Measurements from ENCODE around the gene TGFB2. TPM values are rescaled to one million over a fixed set of nuclear protein-coding genes. Genes with fewer than 3 reads are reported as not detected.

Gene TGFB2
- total and polyA plus RNA-seq, 4 donors, result 0.21 to 0.75 (median 0.41) TPM

GRCh38 chr1:218430346-218430745 is 85.2 kb downstream of the TGFB2 start:
- no peak overlapping the region for H3K27ac ChIP-seq (ENCODE audit: low read depth in 1 of 2, low read length in 2 of 2)
- no peak for TF ChIP-seq ZBTB33 (IDR thresholded peaks at IDR 0.05)
- TF ChIP-seq RAD21 (IDR thresholded peaks at IDR 0.05), result no peak
- no peak for TF ChIP-seq HNF4G (IDR thresholded peaks at IDR 0.05)
- no peak for TF ChIP-seq SP1 (IDR thresholded peaks at IDR 0.05)
- no peak for TF ChIP-seq RXRA (IDR thresholded peaks at IDR 0.05)
- TF ChIP-seq ATF3 (IDR thresholded peaks at IDR 0.05), result no peak
- no peak for TF ChIP-seq JUND (IDR thresholded peaks at IDR 0.05)
- no peak for TF ChIP-seq NR2F2 (IDR thresholded peaks at IDR 0.05)
- no peak for TF ChIP-seq EGR1 (IDR thresholded peaks at IDR 0.05; ENCODE audit: low read depth in 2 of 2)
- no peak for TF ChIP-seq TAF1 (conservative IDR thresholded peaks at IDR 0.05)
- TF ChIP-seq FOXA2 (IDR thresholded peaks at IDR 0.05), result no peak
- no peak for TF ChIP-seq YY1 (IDR thresholded peaks at IDR 0.05)
- TF ChIP-seq REST (IDR thresholded peaks at IDR 0.05), result no peak
- TF ChIP-seq GABPA (IDR thresholded peaks at IDR 0.05 in 1 of 2, conservative IDR thresholded peaks at IDR 0.05 in 1 of 2), result no peak
- TF ChIP-seq MAX (IDR thresholded peaks at IDR 0.05), result no peak
- TF ChIP-seq FOXA1 (IDR thresholded peaks at IDR 0.05), result no peak
- TF ChIP-seq CTCF (IDR thresholded peaks at IDR 0.05; ENCODE audit: low read depth, low read length, missing input control), result no peak
- H3K4me1 ChIP-seq (ENCODE audit: control insufficient read depth in 4 of 4, insufficient read depth in 4 of 4, low read length in 3 of 4), result no peaks in the 10 kb centered on the region
- WGBS, result 87% methylated on average over 1 of the region's 1 CpG
- no peaks in the 10 kb centered on the region for H3K9me3 ChIP-seq (ENCODE audit: control insufficient read depth in 4 of 4, low read length in 3 of 4)
- H3K9ac ChIP-seq (ENCODE audit: low read depth in 1 of 2, low read length in 2 of 2), result no peak overlapping the region
- H3K27me3 ChIP-seq (ENCODE audit: control insufficient read depth in 4 of 4, insufficient read depth in 4 of 4, low read length in 3 of 4), result no peaks in the 10 kb centered on the region
- H3K4me3 ChIP-seq (ENCODE audit: low read depth in 1 of 3, low read length in 3 of 3), result no peak overlapping the region
- H3K36me3 ChIP-seq (ENCODE audit: control insufficient read depth in 4 of 4, insufficient read depth in 3 of 4, low read depth in 1 of 4, low read length in 3 of 4), result no peaks in the 10 kb centered on the region
- DNase-seq (ENCODE audit: low spot score), result no peak

- no peaks in the 10 kb centered on the region for H3K9me3 ChIP-seq (ENCODE audit: control insufficient read depth in 4 of 4, low read length in 3 of 4)
- H3K9ac ChIP-seq (ENCODE audit: low read depth in 1 of 2, low read length in 2 of 2), result no peak overlapping the region
- no peaks in the 10 kb centered on the region for H3K36me3 ChIP-seq (ENCODE audit: control insufficient read depth in 4 of 4, insufficient read depth in 3 of 4, low read depth in 1 of 4, low read length in 3 of 4)
- H3K4me3 ChIP-seq (ENCODE audit: low read depth in 1 of 3, low read length in 3 of 3), result no peak overlapping the region
- DNase-seq (ENCODE audit: low spot score), result no peak
- H3K27me3 ChIP-seq (ENCODE audit: control insufficient read depth in 4 of 4, insufficient read depth in 4 of 4, low read length in 3 of 4), result no peaks in the 10 kb centered on the region
- TF ChIP-seq NR2F2 (IDR thresholded peaks at IDR 0.05) (peak; percentile 40), ATF3 (IDR thresholded peaks at IDR 0.05) (no peak), RXRA (IDR thresholded peaks at IDR 0.05) (peak in 1 of 2 donors; percentile 43), YY1 (IDR thresholded peaks at IDR 0.05) (no peak), SP1 (IDR thresholded peaks at IDR 0.05) (no peak), HNF4A (conservative IDR thresholded peaks at IDR 0.05) (no peak)
- H3K4me1 ChIP-seq (ENCODE audit: control insufficient read depth in 4 of 4, insufficient read depth in 4 of 4, low read length in 3 of 4), result no peaks in the 10 kb centered on the region
- no peak overlapping the region for H3K27ac ChIP-seq (ENCODE audit: low read depth in 1 of 2, low read length in 2 of 2)
- WGBS, result 75% methylated on average over 2 of the region's 2 CpGs
These were observed 85.7 kb downstream of the TGFB2 start for GRCh38 chr1:218430822-218431221.

All from liver (tissue), 9 donors.